AG20443 (cell line): Measurements from ENCODE around the gene GAS2L1.
A peak's percentile ranks its signal among the peaks of the same experiment; 100 is the strongest.

ENCODE experiments used
- DNase-seq: peaks from one replicate; pipeline ENCODE4 v3.0.0; 2012; ENCODE audit warnings: low spot score, mixed read lengths

Gene GAS2L1

GRCh38 chr22:29309332-29310064 is 3.0 kb downstream of the GAS2L1 start:
- DNase-seq: peak; percentile 14

GRCh38 chr22:29310065-29310862 is 3.8 kb downstream of the GAS2L1 start:
- DNase-seq: no peak

GRCh38 chr22:29310863-29311339 is 4.5 kb downstream of the GAS2L1 start:
- peak; percentile 99 for DNase-seq

GRCh38 chr22:29311464-29312217 is 5.2 kb downstream of the GAS2L1 start:
- peak; percentile 62 for DNase-seq

GRCh38 chr22:29312218-29313125 is 6.0 kb downstream of the GAS2L1 start:
- no peak for DNase-seq

- peak; percentile 72 for DNase-seq
Measured at GRCh38 chr22:29313126-29313575, 6.7 kb downstream of the GAS2L1 start.

- no peak for DNase-seq
Measured at GRCh38 chr22:29313576-29314466, 7.4 kb downstream of the GAS2L1 start.

- no peak for DNase-seq
Measured at GRCh38 chr22:29314537-29315285, 8.3 kb downstream of the GAS2L1 start.

- DNase-seq: no peak
Measured at GRCh38 chr22:29315286-29316140, 9.1 kb downstream of the GAS2L1 start, which contains the start of gene RASL10A. TSS of gene RASL10A (minus strand) at chr22:29315697. CDS start at chr22:29315246, 451 bp downstream.

GRCh38 chr22:29316141-29316828 is 9.8 kb downstream of the GAS2L1 start:
- no peak for DNase-seq

GRCh38 chr22:29317827-29318454 is 11.5 kb downstream of the GAS2L1 start:
- no peak for DNase-seq

GRCh38 chr22:29319072-29319471 is 12.6 kb downstream of the GAS2L1 start:
- DNase-seq: no peak

GRCh38 chr22:29320546-29320945 is 14.1 kb downstream of the GAS2L1 start:
- no peak for DNase-seq

GRCh38 chr22:29323641-29324040 is 17.2 kb downstream of the GAS2L1 start:
- no peak for DNase-seq

- DNase-seq: no peak
Measured at GRCh38 chr22:29325356-29325755, 18.9 kb downstream of the GAS2L1 start.

- DNase-seq: no peak
Measured at GRCh38 chr22:29325785-29326315, 19.4 kb downstream of the GAS2L1 start.

GRCh38 chr22:29326481-29326880 is 20.0 kb downstream of the GAS2L1 start:
- no peak for DNase-seq
